Left ventricle myocardium superior (tissue), 1 donor: Measurements from ENCODE around the gene RGS5. TPM values are rescaled to one million over a fixed set of nuclear protein-coding genes. Genes with fewer than 3 reads are reported as not detected.
A peak's percentile ranks its signal among the peaks of the same experiment; 100 is the strongest.
"Not testable (repeated sequence)": the region's sequence is repeated elsewhere in the genome, so short reads cannot be mapped to it uniquely, and the experiment has no call there.

Experiments used
- ATAC-seq: fragments of 200-7000 bp; cut with Tn5 transposase; one replicate; pipeline ENCODE4 v1.9.1; 2020; ENCODE audit warnings: mild to moderate bottlenecking, moderate library complexity
- DNase-seq: peaks from one replicate; pipeline ENCODE4 v3.0.0-alpha.2; 2020
- intact Hi-C: fragments of 100-400 bp; cut with micrococcal nuclease; formaldehyde crosslinking; loops from one replicate; pipeline ENCODE4 v1.11.0; 2022
- long read RNA-seq: library from polyadenylated mRNA; unstranded; transcript quantifications from one replicate; pipeline ENCODE4 v2.0.0, GENCODE V29; 2021
- total RNA-seq: library from RNA; stranded (reverse); fragmentation: NEBNext Ultra II Directional; extraction: Animal tissue kit (Norgen Biotek cat#: 25700); gene quantifications from one replicate; pipeline ENCODE4 v1.2.1, GENCODE V29; 2021
- donor health status: DM: no; HTN: yes; CAD: no; lungs with severe emphysema.

The RGS5 gene
- total RNA-seq, result 278 TPM
- long read RNA-seq, full-length matches to known transcripts, result 169 of 214 reads
- long read RNA-seq, partial matches to known transcripts, result 1 of 214 reads
- long read RNA-seq, other reads (novel, unspliced or antisense), result 44 of 214 reads

GRCh38 chr1:163202833-163203451 lies at the start of gene RGS5:
RGS5 (minus strand) TSS chr1:163202916; CDS start chr1:163202835, 81 bp downstream.
- ATAC-seq (peak; percentile 92), DNase-seq (no peak)
- intact Hi-C loops, result no loop called here

GRCh38 chr1:163250382-163250974 lies 47.8 kb upstream of the RGS5 start:
- ATAC-seq (no peak), DNase-seq (no peak)
- intact Hi-C loops, result no loop called here

- intact Hi-C loops, result no loop called here
- no peak for ATAC-seq
- DNase-seq, result no peak
Observed at GRCh38 chr1:163248064-163248463, 45.3 kb upstream of the RGS5 start.

- intact Hi-C loops, ATAC-seq, DNase-seq: not testable (repeated sequence)
Observed at GRCh38 chr1:163244648-163245047, 41.9 kb upstream of the RGS5 start.

- intact Hi-C loops, result no loop called here
- no peak for DNase-seq
- no peak for ATAC-seq
Observed at GRCh38 chr1:163241746-163242145, 39.0 kb upstream of the RGS5 start.

GRCh38 chr1:163240705-163241104 lies 38.0 kb upstream of the RGS5 start:
- intact Hi-C loops, result no loop called here
- DNase-seq (no peak), ATAC-seq (no peak)

GRCh38 chr1:163233643-163234042 lies 30.9 kb upstream of the RGS5 start:
- ATAC-seq, DNase-seq, intact Hi-C loops: not testable (repeated sequence)

DNA sequence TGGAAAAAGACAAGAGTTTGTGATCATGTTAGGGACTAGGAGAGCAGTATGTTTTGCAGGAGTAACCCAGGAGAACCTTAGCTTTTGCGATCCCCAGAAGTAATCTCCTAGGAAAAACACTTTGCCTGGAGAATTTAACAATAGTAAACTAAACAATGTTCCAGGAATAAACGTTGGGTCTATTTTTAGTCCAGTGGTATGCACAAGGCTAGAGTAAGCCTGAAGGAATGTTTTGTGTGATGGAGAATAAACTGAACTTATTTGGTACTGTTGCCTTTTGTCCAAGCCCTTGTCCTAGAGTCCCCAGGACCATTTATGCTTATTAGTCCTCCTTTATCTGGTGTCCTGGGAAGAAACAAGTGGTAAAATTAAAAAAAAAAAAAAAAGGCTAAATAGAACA lies 28.7 kb upstream of the RGS5 start:
- intact Hi-C loops, result no loop called here
- DNase-seq (no peak), ATAC-seq (peak; percentile 81)

DNA sequence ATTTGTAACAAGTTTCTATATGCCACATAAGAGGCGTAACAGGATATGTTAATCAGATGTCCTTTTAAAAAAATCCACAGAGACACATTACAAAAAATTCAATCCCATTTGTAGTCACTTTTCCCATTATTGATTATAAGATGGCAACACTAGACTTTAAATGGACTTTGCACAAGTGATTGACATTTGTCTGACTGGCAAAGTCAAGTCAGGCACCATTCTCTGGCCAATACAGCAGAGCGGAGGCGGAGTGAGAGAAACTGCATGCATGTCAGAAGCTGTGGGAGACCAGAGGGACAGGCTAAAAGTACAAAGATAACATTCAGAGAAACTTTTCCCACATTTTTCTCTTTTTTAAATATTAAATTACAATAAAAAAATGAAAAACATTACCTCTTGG lies 28.1 kb upstream of the RGS5 start:
- ATAC-seq, result no peak
- DNase-seq, result no peak
- intact Hi-C loops, result no loop called here

DNA sequence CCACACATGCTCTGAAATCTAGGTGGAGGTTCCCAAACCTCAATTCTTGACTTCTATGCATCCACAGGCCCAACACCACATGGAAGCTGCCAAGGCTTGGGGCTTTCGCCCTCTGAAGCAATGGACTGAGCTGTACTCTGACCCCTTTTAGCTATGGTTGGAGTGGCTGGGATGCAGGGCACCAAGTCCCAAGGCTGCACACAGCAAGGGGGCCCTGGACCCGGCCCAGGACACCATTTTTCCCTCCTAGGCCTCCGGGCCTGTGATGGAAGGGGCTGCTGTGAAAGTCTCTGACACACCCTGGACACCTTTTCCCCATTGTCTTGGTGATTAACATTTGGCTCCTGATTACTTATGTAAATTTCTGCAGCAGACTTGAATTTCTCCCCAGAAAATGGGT lies 25.6 kb upstream of the RGS5 start:
- ATAC-seq, intact Hi-C loops, DNase-seq: not testable (repeated sequence)

DNA sequence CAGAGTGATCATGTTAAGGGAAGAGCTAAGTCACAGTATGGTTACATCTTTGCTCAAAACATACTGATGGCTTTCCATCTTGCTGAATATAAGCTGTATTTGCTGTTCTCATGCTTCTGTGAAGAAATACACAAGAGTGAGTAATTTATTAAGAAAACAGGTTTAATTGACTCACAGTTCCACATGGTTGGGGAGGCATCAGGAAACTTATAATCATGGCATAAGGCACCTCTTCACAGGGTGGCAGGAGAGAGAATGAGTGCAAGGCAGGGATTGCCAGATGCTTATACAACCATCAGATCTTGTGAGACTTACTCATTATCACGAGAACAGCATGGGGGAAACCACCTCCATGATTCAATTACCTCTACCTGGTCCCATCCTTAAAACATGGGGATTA lies 24.4 kb upstream of the RGS5 start:
- DNase-seq (no peak), ATAC-seq (no peak)
- intact Hi-C loops, result no loop called here

DNA sequence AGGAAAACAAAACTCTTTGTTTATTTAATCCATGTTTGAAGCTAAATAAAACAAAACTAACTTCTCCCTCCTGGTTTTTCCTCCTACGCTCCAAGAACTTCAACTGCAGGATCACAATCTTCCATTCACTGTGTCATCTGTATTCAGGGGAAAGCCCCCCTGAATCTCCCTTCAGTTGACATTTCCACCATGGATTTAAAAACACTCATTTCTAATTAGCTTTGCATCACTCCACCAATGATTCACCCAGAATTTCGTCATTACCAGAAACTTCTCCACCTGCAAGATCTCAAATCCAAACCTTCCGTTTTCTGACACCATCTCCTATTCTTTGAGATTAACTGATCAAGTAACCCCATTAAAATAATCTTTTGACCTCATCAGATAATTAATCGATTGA lies 10.9 kb upstream of the RGS5 start:
- intact Hi-C loops, result no loop called here
- ATAC-seq (no peak), DNase-seq (no peak)

DNA sequence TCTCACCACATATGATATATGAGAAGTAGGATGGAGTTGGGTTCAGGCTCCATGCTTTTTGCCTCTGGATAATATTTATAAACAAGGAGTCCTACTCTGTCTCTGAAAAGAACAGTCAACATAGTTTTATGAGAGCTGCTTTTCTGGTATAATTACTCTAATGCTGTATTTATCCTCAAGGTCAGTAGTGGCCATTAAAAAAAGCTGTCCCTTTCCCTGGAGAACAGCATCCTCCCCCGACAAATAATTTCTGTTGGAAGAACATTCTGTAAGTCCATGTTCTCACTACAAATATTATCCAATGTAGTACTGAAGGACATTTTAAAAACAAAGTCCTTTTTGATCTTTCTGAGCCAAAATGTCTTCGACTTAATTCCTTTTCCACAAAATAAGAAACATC lies 9.0 kb upstream of the RGS5 start:
- DNase-seq, result no peak

GRCh38 chr1:163205513-163205912 lies 2.8 kb upstream of the RGS5 start:
- DNase-seq (no peak), ATAC-seq (no peak)
- intact Hi-C loops, result no loop called here

More for the DNA sequence above, 9.0 kb upstream of the RGS5 start:
- ATAC-seq, result peak; percentile 30
- intact Hi-C loops, result no loop called here

- intact Hi-C loops, result no loop called here
- no peak for DNase-seq
Observed at GRCh38 chr1:163203561-163203960, 845 bp upstream of the RGS5 start.

GRCh38 chr1:163201906-163202305 lies 810 bp downstream of the RGS5 start:
- DNase-seq (no peak), ATAC-seq (no peak)
- intact Hi-C loops, result no loop called here

More at GRCh38 chr1:163203561-163203960, 845 bp upstream of the RGS5 start:
- ATAC-seq, result no peak

DNA sequence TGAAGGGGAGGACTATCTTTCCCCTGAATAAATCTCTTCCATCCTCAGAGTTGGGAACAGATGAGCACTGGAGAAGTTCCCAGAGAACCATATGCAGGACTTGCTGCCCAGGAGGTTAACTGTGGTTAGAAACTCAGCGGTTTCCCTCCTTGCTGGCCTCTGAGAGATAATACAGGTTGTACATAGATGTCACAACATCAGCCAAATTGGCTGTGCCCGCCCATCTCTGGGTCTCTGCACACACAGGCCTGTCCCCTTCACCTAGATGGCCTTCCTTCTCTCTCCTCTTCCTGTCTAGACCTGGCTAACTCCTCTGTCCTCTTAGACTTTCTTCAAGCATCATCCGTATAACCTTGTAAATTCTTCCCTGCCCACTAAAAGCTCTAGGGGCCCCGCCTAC lies 5.7 kb downstream of the RGS5 start:
- intact Hi-C loops, result no loop called here
- DNase-seq (no peak), ATAC-seq (no peak)

DNA sequence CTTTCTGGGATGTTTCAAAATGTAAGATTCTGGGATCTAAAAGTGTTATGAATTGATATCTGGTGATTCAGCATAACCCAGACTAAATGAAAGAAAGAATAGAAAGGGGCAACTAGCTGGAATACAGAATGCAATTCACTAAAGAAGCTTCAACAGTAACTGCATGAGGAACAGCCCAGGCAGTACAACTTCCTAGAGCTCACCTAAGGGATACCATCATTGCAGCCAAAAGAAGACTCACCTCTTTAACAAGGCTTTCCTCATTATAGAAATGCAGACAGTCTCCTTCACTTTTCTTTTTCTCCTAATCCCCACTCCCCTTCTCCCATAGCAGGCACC lies 6.3 kb downstream of the RGS5 start:
- DNase-seq (no peak), ATAC-seq (no peak)
- intact Hi-C loops, result no loop called here

DNA sequence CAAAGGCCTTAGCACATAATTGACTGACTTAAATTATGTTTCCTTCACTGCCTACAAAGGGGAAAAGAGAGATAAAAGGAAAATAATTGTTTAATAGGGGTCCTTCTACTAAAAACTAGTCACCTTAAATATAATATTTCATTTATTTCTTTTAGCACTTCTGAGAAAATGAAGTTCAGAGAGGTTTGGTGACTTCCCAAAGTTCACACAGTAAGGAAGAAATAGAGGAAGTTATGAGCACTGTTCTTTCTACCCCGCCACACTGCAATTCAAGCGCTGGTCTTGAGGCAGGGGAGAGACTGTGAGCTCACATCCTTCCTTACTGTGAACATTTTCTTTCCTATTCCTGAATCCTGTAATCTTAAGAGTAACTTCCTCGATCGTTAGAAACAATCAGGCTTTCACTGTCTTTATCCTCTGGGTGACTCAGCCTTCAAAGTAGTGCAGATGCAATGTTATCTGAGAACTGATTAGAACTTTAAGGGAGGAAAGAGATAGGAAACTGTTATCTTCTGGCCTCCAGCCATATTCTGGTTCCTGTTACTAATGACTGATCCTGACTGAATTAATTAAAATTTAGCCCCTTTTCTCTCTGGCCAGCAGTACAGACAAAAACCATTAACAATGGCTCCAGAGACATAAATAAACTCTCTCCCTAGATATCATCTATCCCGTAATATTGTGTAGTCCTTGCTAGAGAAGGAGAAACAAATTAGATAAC lies 6.8 kb downstream of the RGS5 start:
- intact Hi-C loops, result no loop called here
- DNase-seq (no peak), ATAC-seq (peak; percentile 71)

DNA sequence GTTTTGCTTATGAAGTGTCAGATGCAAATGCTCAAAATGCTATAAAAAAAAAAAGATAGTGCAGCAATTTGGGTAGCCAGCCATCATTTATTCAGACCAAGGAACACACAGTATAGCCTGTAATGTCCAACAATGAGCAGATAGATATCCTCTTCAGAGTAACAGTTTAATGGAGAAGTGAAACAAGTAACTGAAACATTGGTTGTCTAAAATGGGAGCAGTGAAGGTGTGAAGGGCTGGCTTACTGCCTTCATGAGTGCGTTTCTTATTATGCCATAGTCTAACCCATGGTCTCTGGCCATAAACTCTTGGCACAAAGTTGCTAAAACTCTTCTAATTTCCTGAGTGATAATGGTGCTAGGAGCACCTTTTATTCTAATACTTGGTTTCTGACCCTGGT lies 11.4 kb downstream of the RGS5 start:
- intact Hi-C loops, result no loop called here
- ATAC-seq, result no peak
- DNase-seq, result no peak

DNA sequence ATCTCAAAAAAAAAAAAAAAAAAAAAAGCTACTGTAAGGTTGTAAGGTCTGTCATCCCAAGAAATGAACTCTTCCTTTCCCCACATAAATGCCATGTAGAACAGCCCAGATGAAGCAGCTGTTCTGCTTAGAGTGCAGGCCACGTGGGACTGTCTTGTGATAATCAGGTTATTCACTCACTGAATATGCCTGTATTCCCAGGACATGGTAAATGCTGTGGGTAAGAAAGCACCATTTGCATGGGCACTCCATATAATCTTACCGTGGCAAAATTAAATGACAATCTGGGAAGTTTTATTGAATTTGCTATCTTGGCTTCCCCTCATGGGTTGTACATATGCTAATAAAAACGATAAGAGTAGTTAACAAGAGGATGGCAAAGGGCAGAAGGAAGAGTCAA lies 13.8 kb downstream of the RGS5 start:
- DNase-seq (no peak), ATAC-seq (no peak)
- intact Hi-C loops, result no loop called here
